ENCODE data around the gene SLC22A23.

SLC22A23 gene

GRCh38 chr6:3367630-3368029 is 89.2 kb downstream of the SLC22A23 start:
- in situ Hi-C loops (cut with HindIII; ENCODE audit: low pct_ligation_motif_present, low pct_unique_long_range_greater_than_20kb, low sequenced_read_pairs) = no loop called here
- no peak for DNase-seq

- no peak for DNase-seq
- in situ Hi-C loops (cut with HindIII; ENCODE audit: low pct_ligation_motif_present, low pct_unique_long_range_greater_than_20kb, low sequenced_read_pairs) = no loop called here
These were observed 90.0 kb downstream of the SLC22A23 start for GRCh38 chr6:3366596-3367413.

- DNase-seq = no peak
- in situ Hi-C loops (cut with HindIII; ENCODE audit: low pct_ligation_motif_present, low pct_unique_long_range_greater_than_20kb, low sequenced_read_pairs) = no loop called here
These were observed 92.5 kb downstream of the SLC22A23 start for GRCh38 chr6:3364391-3364790.

- in situ Hi-C loops (cut with HindIII; ENCODE audit: low pct_ligation_motif_present, low pct_unique_long_range_greater_than_20kb, low sequenced_read_pairs) = no loop called here
- no peak for DNase-seq
These were observed 93.4 kb downstream of the SLC22A23 start for GRCh38 chr6:3363296-3364025.

- in situ Hi-C loops (cut with HindIII; ENCODE audit: low pct_ligation_motif_present, low pct_unique_long_range_greater_than_20kb, low sequenced_read_pairs) = no loop called here
These were observed 95.4 kb downstream of the SLC22A23 start for GRCh38 chr6:3361312-3362037.

GRCh38 chr6:3360727-3361045 is 96.2 kb downstream of the SLC22A23 start:
- in situ Hi-C loops (cut with HindIII; ENCODE audit: low pct_ligation_motif_present, low pct_unique_long_range_greater_than_20kb, low sequenced_read_pairs) = no loop called here

More at GRCh38 chr6:3361312-3362037, 95.4 kb downstream of the SLC22A23 start:
- no peak for DNase-seq

GRCh38 chr6:3359973-3360726 is 96.7 kb downstream of the SLC22A23 start:
- in situ Hi-C loops (cut with HindIII; ENCODE audit: low pct_ligation_motif_present, low pct_unique_long_range_greater_than_20kb, low sequenced_read_pairs) = no loop called here
- no peak for DNase-seq

More at GRCh38 chr6:3360727-3361045, 96.2 kb downstream of the SLC22A23 start:
- no peak for DNase-seq

GRCh38 chr6:3359101-3359752 is 97.6 kb downstream of the SLC22A23 start:
- in situ Hi-C loops (cut with HindIII; ENCODE audit: low pct_ligation_motif_present, low pct_unique_long_range_greater_than_20kb, low sequenced_read_pairs) = no loop called here
- no peak for DNase-seq

- DNase-seq = no peak
- in situ Hi-C loops (cut with HindIII; ENCODE audit: low pct_ligation_motif_present, low pct_unique_long_range_greater_than_20kb, low sequenced_read_pairs) = no loop called here
These were observed 98.3 kb downstream of the SLC22A23 start for GRCh38 chr6:3358413-3359100.

GRCh38 chr6:3357678-3358077 is 99.2 kb downstream of the SLC22A23 start:
- no peak for DNase-seq
- in situ Hi-C loops (cut with HindIII; ENCODE audit: low pct_ligation_motif_present, low pct_unique_long_range_greater_than_20kb, low sequenced_read_pairs) = no loop called here

GRCh38 chr6:3356824-3357420 is 99.9 kb downstream of the SLC22A23 start:
- in situ Hi-C loops (cut with HindIII; ENCODE audit: low pct_ligation_motif_present, low pct_unique_long_range_greater_than_20kb, low sequenced_read_pairs) = no loop called here
- no peak for DNase-seq

GRCh38 chr6:3356056-3356823 is 100.6 kb downstream of the SLC22A23 start:
- DNase-seq = peak; percentile 82
- in situ Hi-C loops (cut with HindIII; ENCODE audit: low pct_ligation_motif_present, low pct_unique_long_range_greater_than_20kb, low sequenced_read_pairs) = no loop called here

GRCh38 chr6:3355358-3356055 is 101.3 kb downstream of the SLC22A23 start:
- in situ Hi-C loops (cut with HindIII; ENCODE audit: low pct_ligation_motif_present, low pct_unique_long_range_greater_than_20kb, low sequenced_read_pairs) = no loop called here
- peak; percentile 20 for DNase-seq

GRCh38 chr6:3355011-3355357 is 101.9 kb downstream of the SLC22A23 start:
- in situ Hi-C loops (cut with HindIII; ENCODE audit: low pct_ligation_motif_present, low pct_unique_long_range_greater_than_20kb, low sequenced_read_pairs) = no loop called here
- DNase-seq = no peak

- DNase-seq = no peak
- in situ Hi-C loops (cut with HindIII; ENCODE audit: low pct_ligation_motif_present, low pct_unique_long_range_greater_than_20kb, low sequenced_read_pairs) = no loop called here
These were observed 102.9 kb downstream of the SLC22A23 start for GRCh38 chr6:3353939-3354338.

GRCh38 chr6:3353213-3353903 is 103.5 kb downstream of the SLC22A23 start:
- in situ Hi-C loops (cut with HindIII; ENCODE audit: low pct_ligation_motif_present, low pct_unique_long_range_greater_than_20kb, low sequenced_read_pairs) = no loop called here
- no peak for DNase-seq

Data from ACHN (cell line).